HG03039 (cell line): ENCODE results near the gene OOSP1.
"Not testable (repeated sequence)": the region's sequence is repeated elsewhere in the genome, so short reads cannot be mapped to it uniquely, and the experiment has no call there.

Experiments
- ATAC-seq: cut with Tn5 transposase; IDR thresholded peaks from one replicate; pipeline ENCODE4 v1.9.1; 2021; ENCODE audit warnings: mild to moderate bottlenecking, moderate library complexity; ENCODE audit not compliant: unreplicated experiment

The OOSP1 gene, protein sequence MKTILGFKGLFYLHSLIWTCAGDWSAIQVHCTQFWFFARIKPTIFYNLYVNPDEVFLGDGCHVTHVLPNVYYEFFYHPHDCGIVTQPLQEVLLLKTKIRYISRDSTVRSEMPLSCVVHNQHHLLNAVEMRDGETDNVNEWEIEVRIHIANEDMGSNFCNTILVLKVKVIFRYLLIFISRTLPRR

DNA sequence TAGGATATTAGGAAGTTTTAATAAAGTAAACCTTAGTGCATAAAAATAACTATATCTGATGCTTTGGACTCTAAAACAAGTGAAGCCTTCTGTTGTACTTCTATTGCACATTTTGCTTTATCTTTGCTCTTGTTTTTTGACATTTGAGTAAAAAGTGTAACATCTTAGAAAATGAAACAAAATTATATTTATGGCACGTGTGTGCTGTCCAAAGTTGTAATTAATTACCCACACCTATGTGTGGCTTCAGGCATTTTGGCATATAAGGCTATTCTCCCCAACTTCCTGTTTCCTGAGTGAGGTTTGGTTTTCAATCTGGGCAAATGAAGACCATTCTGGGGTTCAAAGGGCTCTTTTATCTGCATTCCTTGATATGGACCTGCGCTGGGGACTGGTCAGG, at the start of gene OOSP1:
TSS of gene OOSP1 (plus strand) at position 301 of the 400 bp plus-strand sequence. CDS start at position 324, 23 bp downstream.
- no peak for ATAC-seq

- no peak for ATAC-seq
Measured at GRCh38 chr11:59891781-59892181, 46.5 kb upstream of the OOSP1 start.

DNA sequence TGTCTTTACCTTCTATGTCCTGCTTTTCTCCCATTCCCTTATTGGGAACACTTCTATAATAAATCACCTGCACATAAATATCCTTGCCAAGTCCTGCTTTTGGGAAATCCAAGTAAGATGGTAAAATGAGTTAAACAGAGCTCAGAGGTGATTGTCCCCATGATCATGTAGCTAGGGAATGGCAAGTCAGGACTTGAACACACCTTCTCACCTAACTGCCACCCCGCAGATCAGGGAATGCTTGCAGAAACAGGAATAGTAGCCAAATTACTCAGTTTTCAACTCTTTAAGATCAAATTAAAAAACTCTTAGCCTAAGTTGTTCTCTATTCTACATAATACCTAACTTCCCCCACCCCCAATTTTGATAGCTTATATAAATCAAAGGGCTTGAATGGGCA, 43.6 kb upstream of the OOSP1 start:
- ATAC-seq = no peak

GRCh38 chr11:59898046-59898445, 40.2 kb upstream of the OOSP1 start:
- ATAC-seq = no peak

GRCh38 chr11:59898650-59899049, 39.6 kb upstream of the OOSP1 start:
- no peak for ATAC-seq

DNA sequence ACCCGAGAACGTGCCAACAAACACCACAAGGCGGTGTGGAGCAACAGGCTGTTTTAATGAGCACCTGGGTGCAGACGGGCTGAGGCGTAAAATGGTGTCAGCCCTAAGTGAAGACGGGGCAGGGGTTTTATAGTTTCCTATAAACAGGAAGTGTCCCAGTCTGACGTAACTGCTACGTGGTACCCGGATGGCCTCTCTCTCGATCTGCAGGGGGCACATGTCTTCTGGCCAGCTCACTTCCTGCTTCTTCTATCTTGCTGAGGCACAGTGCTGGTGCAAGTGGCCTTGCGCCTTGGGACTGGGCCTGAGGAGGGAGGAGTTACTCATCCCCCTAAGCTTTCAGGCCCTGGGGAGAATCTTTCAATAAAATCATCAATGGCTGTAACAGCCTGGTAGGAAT, 38.7 kb upstream of the OOSP1 start:
- ATAC-seq = no peak

GRCh38 chr11:59900366-59901126, 37.7 kb upstream of the OOSP1 start:
- ATAC-seq = no peak

- no peak for ATAC-seq
Measured at GRCh38 chr11:59901306-59901705, 36.9 kb upstream of the OOSP1 start.

- ATAC-seq = not testable (repeated sequence)
Measured at GRCh38 chr11:59903569-59903968, 34.7 kb upstream of the OOSP1 start.

DNA sequence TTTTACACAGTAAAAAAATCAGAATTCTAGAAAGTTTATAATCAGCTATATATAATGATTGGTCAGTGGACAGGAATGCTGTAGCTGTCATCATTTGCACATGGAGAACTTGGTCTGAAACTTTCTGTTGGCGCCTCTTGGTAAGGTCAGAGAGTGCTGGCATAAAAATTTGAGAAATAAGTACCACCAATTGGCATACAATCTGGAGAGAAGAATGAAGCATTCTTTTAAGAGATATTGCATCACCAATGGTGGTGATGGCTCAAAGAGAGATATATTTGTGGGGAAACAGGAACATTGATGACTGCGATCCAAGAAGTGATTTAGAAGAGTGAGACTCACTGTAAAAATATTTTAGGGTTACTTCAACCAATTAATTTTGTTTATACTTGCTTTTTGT, 19.8 kb upstream of the OOSP1 start:
- no peak for ATAC-seq

GRCh38 chr11:59918987-59919589, 19.1 kb upstream of the OOSP1 start:
- ATAC-seq = no peak

DNA sequence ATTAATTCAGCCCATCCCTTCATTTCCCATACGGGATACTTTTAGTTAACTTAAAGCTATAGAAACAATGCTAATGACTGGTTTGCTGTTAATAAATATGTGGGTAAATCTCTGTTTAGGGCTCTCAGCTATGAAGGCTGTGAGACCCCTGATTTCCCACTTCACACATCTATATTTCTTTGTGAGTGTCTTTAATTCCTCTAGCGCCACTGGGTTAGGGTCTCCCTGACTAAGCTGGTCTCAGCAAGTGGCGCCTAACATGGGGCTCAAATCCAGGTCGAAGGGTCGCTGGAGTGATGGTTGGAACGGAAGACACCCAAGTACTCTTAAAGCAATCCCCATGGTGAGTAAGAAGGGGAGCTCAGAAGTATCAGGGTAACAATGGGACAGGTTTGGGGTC, 14.4 kb upstream of the OOSP1 start:
- ATAC-seq = no peak

DNA sequence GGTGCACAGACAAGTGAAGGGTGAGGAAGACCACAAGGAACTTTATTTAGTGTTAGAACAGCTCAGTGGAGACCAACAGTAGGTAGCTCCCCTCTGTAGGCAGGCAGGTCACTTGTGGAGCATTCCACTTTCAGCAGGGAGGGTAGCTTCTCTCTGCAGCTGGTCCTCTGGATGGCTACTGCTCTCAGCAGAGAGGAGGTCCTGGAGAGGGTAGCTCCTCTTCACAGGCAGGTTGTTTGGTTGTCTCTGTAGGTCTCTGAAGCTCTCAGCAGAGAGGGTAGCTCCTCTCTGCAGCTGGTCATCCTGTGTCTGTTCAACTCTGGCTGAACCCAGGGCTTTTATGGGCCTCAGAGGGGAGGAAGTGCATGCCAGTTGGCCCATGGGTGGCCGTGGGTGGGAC, 6.5 kb upstream of the OOSP1 start:
- no peak for ATAC-seq

- no peak for ATAC-seq
Measured at GRCh38 chr11:59938718-59939117, 486 bp downstream of the OOSP1 start.

DNA sequence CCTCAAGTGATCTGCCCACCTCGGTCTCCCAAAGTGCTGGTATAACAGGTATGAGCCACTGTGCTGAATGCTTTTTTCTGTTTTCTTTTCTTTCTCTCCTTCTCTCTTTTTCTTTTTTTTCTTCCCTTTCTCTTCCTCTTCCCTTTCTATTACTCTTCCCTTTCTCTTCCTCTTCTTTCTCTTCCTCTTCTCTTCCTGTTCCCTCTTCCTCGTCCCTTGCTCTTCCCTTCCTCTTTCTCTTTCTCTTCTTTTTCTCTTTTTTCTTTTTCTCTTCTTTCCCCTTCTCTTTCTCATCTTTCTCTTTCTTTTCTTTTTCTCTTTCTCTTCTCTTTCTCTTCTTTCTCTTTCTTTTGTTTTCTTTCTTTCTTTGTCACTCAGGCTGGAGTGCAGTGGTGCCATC, 1.2 kb downstream of the OOSP1 start:
- no peak for ATAC-seq

DNA sequence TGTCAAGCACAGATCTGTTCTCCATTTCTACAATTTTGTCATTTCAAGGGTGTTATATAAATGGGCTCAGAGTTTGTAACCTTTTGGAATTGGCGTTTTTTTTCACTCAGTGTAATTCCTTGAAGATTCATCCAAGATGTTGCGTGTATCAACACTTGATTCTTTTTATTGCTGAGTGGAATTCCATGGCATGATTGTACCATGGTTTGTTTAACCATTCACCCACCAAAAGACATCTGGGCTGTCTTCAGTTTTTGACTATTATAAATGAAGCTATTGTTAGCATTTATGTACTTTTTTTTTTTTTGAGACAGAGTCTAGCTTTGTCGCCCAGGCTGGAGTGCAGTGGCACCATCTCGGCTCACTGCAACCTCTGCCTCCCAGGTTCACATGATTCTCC, 2.9 kb downstream of the OOSP1 start:
- no peak for ATAC-seq

GRCh38 chr11:59943997-59944714, 5.9 kb downstream of the OOSP1 start:
- no peak for ATAC-seq

- ATAC-seq = no peak
Measured at GRCh38 chr11:59944720-59945119, 6.5 kb downstream of the OOSP1 start.

- ATAC-seq = no peak
Measured at GRCh38 chr11:59953463-59954218, 15.4 kb downstream of the OOSP1 start.

GRCh38 chr11:59954219-59954847, 16.1 kb downstream of the OOSP1 start:
- no peak for ATAC-seq
